ENCODE results near the gene MGME1.

MGME1 gene

DNA sequence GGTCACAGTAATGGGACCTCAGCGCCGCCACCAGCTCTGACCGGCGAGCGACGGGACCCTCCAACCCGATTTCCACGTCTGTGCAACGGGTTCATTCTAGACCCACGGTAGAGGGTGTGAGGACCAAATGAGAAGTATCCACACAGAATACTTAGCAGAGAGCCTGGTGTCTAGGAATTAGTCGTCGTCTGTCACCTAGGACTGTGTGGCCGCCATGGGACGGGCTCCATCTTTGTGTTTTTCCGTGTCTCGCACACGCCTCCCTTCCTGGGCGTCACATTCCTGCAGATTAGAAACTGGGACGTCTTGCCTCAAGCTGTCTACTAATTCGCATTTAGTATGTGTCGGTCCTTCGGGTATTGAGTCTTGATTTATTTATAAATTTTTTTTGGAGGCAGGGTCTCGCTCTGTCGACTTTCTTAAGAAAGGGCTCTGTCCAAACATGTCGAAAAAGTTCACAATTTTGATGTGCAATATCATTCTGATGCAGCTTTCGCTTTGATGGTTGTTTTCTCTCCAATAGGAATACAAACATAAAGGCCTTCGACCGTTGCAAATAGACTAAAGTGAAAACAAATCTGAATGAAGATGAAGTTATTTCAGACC, 563 bp downstream of the MGME1 start:
- Histone ChIP-seq H3K27me3 (ENCODE audit: control insufficient read depth, insufficient read depth, low read length) (no peaks in the 10 kb centered on the region), H3K4me2 (ENCODE audit: low read length) (peak overlapping the region; percentile 98), H3K9me3 (ENCODE audit: control insufficient read depth, low read length) (no peaks in the 10 kb centered on the region), H3K36me3 (ENCODE audit: control insufficient read depth, insufficient read depth, low read length) (no peaks in the 10 kb centered on the region), H2AFZ (peak overlapping the region; percentile 99), H3K27ac (peak overlapping the region; percentile 97), H3K79me2 (peaks cover 38% of the 10 kb centered on the region), H3K9ac (peak overlapping the region; percentile 58), H3K4me1 (peaks cover 37% of the 10 kb centered on the region), H3K4me3 (ENCODE audit: low read depth, low read length) (peak overlapping the region; percentile 96)
- TF ChIP-seq, protein P1, sequence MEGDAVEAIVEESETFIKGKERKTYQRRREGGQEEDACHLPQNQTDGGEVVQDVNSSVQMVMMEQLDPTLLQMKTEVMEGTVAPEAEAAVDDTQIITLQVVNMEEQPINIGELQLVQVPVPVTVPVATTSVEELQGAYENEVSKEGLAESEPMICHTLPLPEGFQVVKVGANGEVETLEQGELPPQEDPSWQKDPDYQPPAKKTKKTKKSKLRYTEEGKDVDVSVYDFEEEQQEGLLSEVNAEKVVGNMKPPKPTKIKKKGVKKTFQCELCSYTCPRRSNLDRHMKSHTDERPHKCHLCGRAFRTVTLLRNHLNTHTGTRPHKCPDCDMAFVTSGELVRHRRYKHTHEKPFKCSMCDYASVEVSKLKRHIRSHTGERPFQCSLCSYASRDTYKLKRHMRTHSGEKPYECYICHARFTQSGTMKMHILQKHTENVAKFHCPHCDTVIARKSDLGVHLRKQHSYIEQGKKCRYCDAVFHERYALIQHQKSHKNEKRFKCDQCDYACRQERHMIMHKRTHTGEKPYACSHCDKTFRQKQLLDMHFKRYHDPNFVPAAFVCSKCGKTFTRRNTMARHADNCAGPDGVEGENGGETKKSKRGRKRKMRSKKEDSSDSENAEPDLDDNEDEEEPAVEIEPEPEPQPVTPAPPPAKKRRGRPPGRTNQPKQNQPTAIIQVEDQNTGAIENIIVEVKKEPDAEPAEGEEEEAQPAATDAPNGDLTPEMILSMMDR (IDR thresholded peaks at IDR 0.05) = no peak

DNA sequence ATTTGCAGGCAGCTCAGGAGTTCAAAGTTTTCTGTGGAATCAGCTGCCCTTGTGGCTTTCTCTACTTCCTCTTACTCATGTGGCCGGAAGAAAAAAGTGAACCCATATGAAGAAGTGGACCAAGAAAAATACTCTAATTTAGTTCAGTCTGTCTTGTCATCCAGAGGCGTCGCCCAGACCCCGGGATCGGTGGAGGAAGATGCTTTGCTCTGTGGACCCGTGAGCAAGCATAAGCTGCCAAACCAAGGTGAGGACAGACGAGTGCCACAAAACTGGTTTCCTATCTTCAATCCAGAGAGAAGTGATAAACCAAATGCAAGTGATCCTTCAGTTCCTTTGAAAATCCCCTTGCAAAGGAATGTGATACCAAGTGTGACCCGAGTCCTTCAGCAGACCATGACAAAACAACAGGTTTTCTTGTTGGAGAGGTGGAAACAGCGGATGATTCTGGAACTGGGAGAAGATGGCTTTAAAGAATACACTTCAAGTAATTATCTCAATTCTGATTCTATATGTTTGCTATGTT, 1.1 kb downstream of the MGME1 start:
- Histone ChIP-seq H3K4me2 (ENCODE audit: low read length) (peak overlapping the region; percentile 98), H3K36me3 (ENCODE audit: control insufficient read depth, insufficient read depth, low read length) (no peaks in the 10 kb centered on the region), H3K9me3 (ENCODE audit: control insufficient read depth, low read length) (no peaks in the 10 kb centered on the region), H3K79me2 (peaks cover 32% of the 10 kb centered on the region), H3K27ac (peak overlapping the region; percentile 97), H3K4me3 (ENCODE audit: low read depth, low read length) (peak overlapping the region; percentile 96), H3K9ac (no peak overlapping the region), H3K4me1 (peaks cover 31% of the 10 kb centered on the region), H3K27me3 (ENCODE audit: control insufficient read depth, insufficient read depth, low read length) (no peaks in the 10 kb centered on the region), H2AFZ (peak overlapping the region; percentile 99)
- TF ChIP-seq, protein P1 (IDR thresholded peaks at IDR 0.05) = no peak

DNA sequence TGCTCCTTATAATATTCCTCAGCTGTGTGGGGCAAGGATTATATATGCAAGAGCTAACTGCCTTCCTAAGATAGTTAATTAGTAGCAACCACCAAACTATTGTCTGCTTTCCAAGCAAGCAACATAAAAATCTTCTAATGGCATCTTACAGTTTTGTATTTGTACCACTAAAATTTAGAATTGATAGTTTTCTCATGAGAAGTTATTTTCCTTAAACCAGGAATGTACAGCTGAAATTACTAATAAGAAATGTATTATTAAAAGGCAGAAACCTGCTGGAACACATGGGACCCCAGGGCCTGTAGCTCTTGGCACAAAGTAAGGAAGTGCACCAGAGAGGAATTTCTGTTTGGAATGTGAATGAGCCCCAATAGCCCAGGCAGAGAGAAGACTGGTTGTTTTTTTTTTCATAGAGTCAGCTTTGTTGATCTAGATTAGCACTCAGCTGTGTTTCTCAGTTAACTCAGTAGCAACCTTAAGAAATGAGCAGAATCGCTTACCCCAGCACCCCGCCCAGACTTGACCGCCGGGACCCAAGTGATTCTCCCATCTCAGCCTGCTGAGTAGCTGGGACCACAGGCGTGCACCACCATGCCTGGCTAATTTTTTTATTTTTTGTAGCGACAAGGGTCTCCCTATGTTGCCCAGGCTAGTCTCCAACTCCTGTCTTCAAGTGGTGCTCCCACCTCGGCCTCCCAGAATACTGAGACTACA, 2.6 kb downstream of the MGME1 start:
- H3K4me3 ChIP-seq (ENCODE audit: low read depth, low read length) = peak overlapping the region; percentile 96
- H3K9ac ChIP-seq = no peak overlapping the region
- H3K27me3 ChIP-seq (ENCODE audit: control insufficient read depth, insufficient read depth, low read length) = no peaks in the 10 kb centered on the region
- H3K27ac ChIP-seq = peak overlapping the region; percentile 18
- peak overlapping the region; percentile 98 for H3K4me2 ChIP-seq (ENCODE audit: low read length)
- H3K4me1 ChIP-seq = peaks cover 24% of the 10 kb centered on the region
- H3K36me3 ChIP-seq (ENCODE audit: control insufficient read depth, insufficient read depth, low read length) = no peaks in the 10 kb centered on the region
- TF ChIP-seq, protein P1 (IDR thresholded peaks at IDR 0.05) = no peak
- peaks cover 17% of the 10 kb centered on the region for H3K79me2 ChIP-seq
- H3K9me3 ChIP-seq (ENCODE audit: control insufficient read depth, low read length) = no peaks in the 10 kb centered on the region
- no peak overlapping the region for H2AFZ ChIP-seq

DNA sequence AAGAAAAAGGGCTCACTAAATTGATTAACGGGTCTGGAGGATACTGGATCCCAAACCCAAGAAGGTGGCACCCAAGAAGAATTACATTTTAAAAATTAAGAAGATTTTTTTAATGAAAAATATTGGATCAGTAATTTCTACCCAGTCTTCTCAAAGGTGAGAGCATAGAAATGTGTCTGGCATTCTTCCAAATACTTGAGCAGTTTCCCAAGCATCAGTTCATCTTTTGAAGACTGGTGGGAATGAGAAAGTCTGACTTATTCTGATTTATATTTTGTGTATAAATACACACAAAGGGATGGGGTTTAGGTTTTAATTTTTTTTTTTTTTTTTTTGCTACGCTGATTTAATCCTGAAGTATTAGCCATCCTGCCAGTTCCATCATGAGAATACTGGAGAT, 3.3 kb downstream of the MGME1 start:
- Histone ChIP-seq H3K4me2 (ENCODE audit: low read length) (peak overlapping the region; percentile 98), H3K36me3 (ENCODE audit: control insufficient read depth, insufficient read depth, low read length) (no peaks in the 10 kb centered on the region), H3K27ac (no peak overlapping the region), H3K9me3 (ENCODE audit: control insufficient read depth, low read length) (no peaks in the 10 kb centered on the region), H3K4me3 (ENCODE audit: low read depth, low read length) (peak overlapping the region; percentile 96), H3K79me2 (peaks cover 14% of the 10 kb centered on the region), H3K9ac (no peak overlapping the region), H3K4me1 (peaks cover 19% of the 10 kb centered on the region), H2AFZ (no peak overlapping the region), H3K27me3 (ENCODE audit: control insufficient read depth, insufficient read depth, low read length) (no peaks in the 10 kb centered on the region)
- TF ChIP-seq, protein P1 (IDR thresholded peaks at IDR 0.05) = no peak
